ENCODE measurements around the gene PBX1. TPM values are rescaled to one million over a fixed set of nuclear protein-coding genes. Genes with fewer than 3 reads are reported as not detected.
A peak's percentile ranks its signal among the peaks of the same experiment; 100 is the strongest.
"Not testable (repeated sequence)": the region's sequence is repeated elsewhere in the genome, so short reads cannot be mapped to it uniquely, and the experiment has no call there.

Gene PBX1
- total RNA-seq, 1 experiment from 2014 or later, result 84.8 TPM

- DNase-seq (ENCODE audit: extremely low read depth, low read depth), result no peak
Measured at GRCh38 chr1:164588516-164589341, 29.7 kb downstream of the PBX1 start.

GRCh38 chr1:164589408-164589807 lies 30.4 kb downstream of the PBX1 start:
- DNase-seq (ENCODE audit: extremely low read depth, low read depth), result no peak

GRCh38 chr1:164589961-164590507 lies 31.1 kb downstream of the PBX1 start:
- no peak for DNase-seq (ENCODE audit: extremely low read depth, low read depth)

- DNase-seq (ENCODE audit: extremely low read depth, low read depth), result no peak
Measured at GRCh38 chr1:164590592-164590991, 31.6 kb downstream of the PBX1 start.

- DNase-seq (ENCODE audit: extremely low read depth, low read depth), result no peak
Measured at GRCh38 chr1:164591858-164592257, 32.9 kb downstream of the PBX1 start.

- DNase-seq (ENCODE audit: extremely low read depth, low read depth), result no peak
Measured at GRCh38 chr1:164592634-164593033, 33.6 kb downstream of the PBX1 start.

- DNase-seq (ENCODE audit: extremely low read depth, low read depth), result no peak
Measured at GRCh38 chr1:164595212-164595611, 36.2 kb downstream of the PBX1 start.

- no peak for DNase-seq (ENCODE audit: extremely low read depth, low read depth)
Measured at GRCh38 chr1:164596172-164596571, 37.2 kb downstream of the PBX1 start.

GRCh38 chr1:164598719-164599118 lies 39.7 kb downstream of the PBX1 start:
- no peak for DNase-seq (ENCODE audit: extremely low read depth, low read depth)

GRCh38 chr1:164599272-164599671 lies 40.3 kb downstream of the PBX1 start:
- no peak for DNase-seq (ENCODE audit: extremely low read depth, low read depth)

GRCh38 chr1:164601399-164602100 lies 42.6 kb downstream of the PBX1 start:
- no peak for DNase-seq (ENCODE audit: extremely low read depth, low read depth)

GRCh38 chr1:164602101-164602422 lies 43.1 kb downstream of the PBX1 start:
- DNase-seq (ENCODE audit: extremely low read depth, low read depth), result no peak

GRCh38 chr1:164602480-164603093 lies 43.6 kb downstream of the PBX1 start:
- DNase-seq (ENCODE audit: extremely low read depth, low read depth), result peak; percentile 12

GRCh38 chr1:164603805-164604204 lies 44.8 kb downstream of the PBX1 start:
- not testable (repeated sequence) for DNase-seq (ENCODE audit: extremely low read depth, low read depth)

GRCh38 chr1:164604541-164604940 lies 45.6 kb downstream of the PBX1 start:
- no peak for DNase-seq (ENCODE audit: extremely low read depth, low read depth)

GRCh38 chr1:164605254-164606091 lies 46.5 kb downstream of the PBX1 start:
- DNase-seq (ENCODE audit: extremely low read depth, low read depth), result no peak

- DNase-seq (ENCODE audit: extremely low read depth, low read depth), result no peak
Measured at GRCh38 chr1:164607351-164607750, 48.4 kb downstream of the PBX1 start.

GRCh38 chr1:164608651-164609057 lies 49.7 kb downstream of the PBX1 start:
- DNase-seq (ENCODE audit: extremely low read depth, low read depth), result no peak

GRCh38 chr1:164609089-164609488 lies 50.1 kb downstream of the PBX1 start:
- DNase-seq (ENCODE audit: extremely low read depth, low read depth), result no peak

- DNase-seq (ENCODE audit: extremely low read depth, low read depth), result no peak
Measured at GRCh38 chr1:164610538-164611222, 51.7 kb downstream of the PBX1 start.

Measured in NCI-H460 (cell line).